ENCODE measurements around the gene GIGYF1. TPM values are rescaled to one million over a fixed set of nuclear protein-coding genes. Genes with fewer than 3 reads are reported as not detected.

Gene GIGYF1
- total RNA-seq, 1 donor from 2014 or later: 23.5 TPM

GRCh38 chr7:100691676-100692577 lies 2.1 kb downstream of the GIGYF1 start:
- peak; percentile 92 for TF ChIP-seq CTCF (IDR thresholded peaks at IDR 0.05; ENCODE audit: insufficient read depth, low read length, poor library complexity, severe bottlenecking)
- no peak overlapping the region for H3K4me3 ChIP-seq (ENCODE audit: low read depth, low read length)
- H3K27me3 ChIP-seq (ENCODE audit: control insufficient read depth, insufficient read depth, low read length): no peaks in the 10 kb centered on the region
- DNase-seq (ENCODE audit: low read depth): no peak
- H3K36me3 ChIP-seq (ENCODE audit: control insufficient read depth, insufficient read depth, low read length): peaks cover 1% of the 10 kb centered on the region

- Histone ChIP-seq H3K4me3 (ENCODE audit: low read depth, low read length) (no peak overlapping the region), H3K36me3 (ENCODE audit: control insufficient read depth, insufficient read depth, low read length) (peaks cover 1% of the 10 kb centered on the region), H3K27me3 (ENCODE audit: control insufficient read depth, insufficient read depth, low read length) (no peaks in the 10 kb centered on the region)
- no peak for TF ChIP-seq CTCF (IDR thresholded peaks at IDR 0.05; ENCODE audit: insufficient read depth, low read length, poor library complexity, severe bottlenecking)
- no peak for DNase-seq (ENCODE audit: low read depth)
Measured at GRCh38 chr7:100689230-100690135, 4.6 kb downstream of the GIGYF1 start.

- DNase-seq (ENCODE audit: low read depth): no peak
- peaks cover 1% of the 10 kb centered on the region for H3K36me3 ChIP-seq (ENCODE audit: control insufficient read depth, insufficient read depth, low read length)
- no peaks in the 10 kb centered on the region for H3K27me3 ChIP-seq (ENCODE audit: control insufficient read depth, insufficient read depth, low read length)
- no peak overlapping the region for H3K4me3 ChIP-seq (ENCODE audit: low read depth, low read length)
- no peak for TF ChIP-seq CTCF (IDR thresholded peaks at IDR 0.05; ENCODE audit: insufficient read depth, low read length, poor library complexity, severe bottlenecking)
Measured at GRCh38 chr7:100688326-100688860, 5.7 kb downstream of the GIGYF1 start.

- TF ChIP-seq CTCF (IDR thresholded peaks at IDR 0.05; ENCODE audit: insufficient read depth, low read length, poor library complexity, severe bottlenecking): no peak
- H3K27me3 ChIP-seq (ENCODE audit: control insufficient read depth, insufficient read depth, low read length): no peaks in the 10 kb centered on the region
- DNase-seq (ENCODE audit: low read depth): no peak
- H3K36me3 ChIP-seq (ENCODE audit: control insufficient read depth, insufficient read depth, low read length): peaks cover 1% of the 10 kb centered on the region
- H3K4me3 ChIP-seq (ENCODE audit: low read depth, low read length): no peak overlapping the region
Measured at GRCh38 chr7:100687751-100688300, 6.2 kb downstream of the GIGYF1 start.

GRCh38 chr7:100687261-100687660 lies 6.8 kb downstream of the GIGYF1 start:
- Histone ChIP-seq H3K27me3 (ENCODE audit: control insufficient read depth, insufficient read depth, low read length) (no peaks in the 10 kb centered on the region), H3K36me3 (ENCODE audit: control insufficient read depth, insufficient read depth, low read length) (peaks cover 1% of the 10 kb centered on the region), H3K4me3 (ENCODE audit: low read depth, low read length) (no peak overlapping the region)
- DNase-seq (ENCODE audit: low read depth): no peak
- no peak for TF ChIP-seq CTCF (IDR thresholded peaks at IDR 0.05; ENCODE audit: insufficient read depth, low read length, poor library complexity, severe bottlenecking)

Data from kidney epithelial cell (primary cell).